IMR-90 (cell line): ENCODE results near the gene SURF4. TPM values are rescaled to one million over a fixed set of nuclear protein-coding genes. Genes with fewer than 3 reads are reported as not detected.
A peak's percentile ranks its signal among the peaks of the same experiment; 100 is the strongest.

Source experiments
- ATAC-seq: fragments of 200-7000 bp; cut with Tn5 transposase; 2 replicates; pipeline ENCODE4 v1.9.1; 2020; ENCODE audit warnings: low read depth, mild to moderate bottlenecking, moderate library complexity
- BruUV-seq: library from RNA; stranded (reverse); fragments of 400-500 nt; replicated peaks from 2 replicates; lab custom pipeline; 2021; lab: Mats Ljungman, UMichigan
- CTCF ChIA-PET: fragments of 300-600 bp; formaldehyde crosslinking; extraction: SDS; loops from one replicate; lab custom pipeline; 2021; ENCODE audit warnings: antibody characterized with exemption; lab: Yijun Ruan, JAX
- POLR2A ChIA-PET: fragments of 300-600 bp; sonication (Branson Sonifier 250); formaldehyde crosslinking; loops from one replicate; lab custom pipeline; 2022; ENCODE audit warnings: antibody characterized with exemption; ENCODE audit not compliant: unreplicated experiment; lab: Charles Lee
- DNase-seq: peaks from one replicate; pipeline ENCODE4 v3.0.0; 2013
- H2AFZ ChIP-seq: replicated peaks from 2 replicates; pipeline ENCODE3; 2013; ENCODE audit warnings: low read length, mild to moderate bottlenecking; ENCODE audit not compliant: poor library complexity
- H2AK5ac ChIP-seq: 2 replicates; pipeline ENCODE4 v1.6.1; 2013; ENCODE audit warnings: low read depth, low read length, inconsistent platforms
- H2AK9ac ChIP-seq: replicated peaks from 2 replicates; pipeline ENCODE3; 2013; ENCODE audit warnings: mild to moderate bottlenecking, low read depth, low read length, moderate library complexity; ENCODE audit not compliant: poor library complexity
- H2BK120ac ChIP-seq: 2 replicates; pipeline ENCODE4 v1.6.1; 2013; ENCODE audit warnings: low read depth, low read length, inconsistent platforms
- H2BK15ac ChIP-seq: 3 replicates; pipeline ENCODE4 v1.6.1; 2013; ENCODE audit warnings: low read depth, low read length, inconsistent platforms
- H2BK20ac ChIP-seq: 2 replicates; pipeline ENCODE4 v1.6.1; 2013; ENCODE audit warnings: low read depth, mild to moderate bottlenecking, inconsistent platforms, low read length, moderate library complexity
- H2BK5ac ChIP-seq: 2 replicates; pipeline ENCODE4 v1.6.1; 2013; ENCODE audit warnings: mild to moderate bottlenecking, low read depth, low read length, inconsistent platforms; ENCODE audit not compliant: poor library complexity, severe bottlenecking
- H3K14ac ChIP-seq: replicated peaks from 2 replicates; pipeline ENCODE4 v1.6.1; 2013; ENCODE audit warnings: low read depth, low read length, inconsistent platforms
- H3K18ac ChIP-seq: 2 replicates; pipeline ENCODE4 v1.6.1; 2013; ENCODE audit warnings: low read depth, low read length, control low read depth
- H3K23ac ChIP-seq: 2 replicates; pipeline ENCODE4 v1.6.1; 2013; ENCODE audit warnings: low read depth, low read length, inconsistent platforms
- H3K27ac ChIP-seq: 2 replicates; pipeline ENCODE4 v1.5.1; 2013; ENCODE audit warnings: mild to moderate bottlenecking, control low read depth, low read length; ENCODE audit not compliant: insufficient read depth
- H3K27me3 ChIP-seq: 2 replicates; pipeline ENCODE4 v1.6.1; 2013; ENCODE audit warnings: low read length; ENCODE audit not compliant: control insufficient read depth, insufficient read depth
- H3K36me3 ChIP-seq: 2 replicates; pipeline ENCODE4 v1.6.1; 2013; ENCODE audit warnings: low read length, mixed read lengths; ENCODE audit not compliant: control insufficient read depth, insufficient read depth
- H3K4ac ChIP-seq: 2 replicates; pipeline ENCODE4 v1.6.1; 2013; ENCODE audit warnings: low read depth, low read length, inconsistent platforms
- H3K4me1 ChIP-seq: 2 replicates; pipeline ENCODE4 v1.6.1; 2013; ENCODE audit warnings: low read length, mixed read lengths; ENCODE audit not compliant: control insufficient read depth, insufficient read depth
- H3K4me2 ChIP-seq: 2 replicates; pipeline ENCODE4 v1.6.1; 2013; ENCODE audit warnings: low read depth, mild to moderate bottlenecking, control low read depth, low read length, moderate library complexity
- H3K4me3 ChIP-seq: 2 replicates; pipeline ENCODE4 v1.5.1; 2013; ENCODE audit warnings: low read depth, mild to moderate bottlenecking, control low read depth, low read length, moderate library complexity; ENCODE audit not compliant: insufficient read depth
- H3K56ac ChIP-seq: 2 replicates; pipeline ENCODE4 v1.6.1; 2013; ENCODE audit warnings: low read length, inconsistent platforms; ENCODE audit not compliant: insufficient read depth; ENCODE audit errors: extremely low read depth
- H3K79me1 ChIP-seq, 2 experiments: 2 replicates each; pipeline ENCODE4 v1.6.1; 2013; ENCODE audit warnings: low read length in 2 of 2, inconsistent platforms in 1 of 2, low read depth in 1 of 2
- H3K9ac ChIP-seq: 2 replicates; pipeline ENCODE4 v1.6.1; 2013; ENCODE audit warnings: low read depth, low read length, control low read depth
- H3K9me1 ChIP-seq: 2 replicates; pipeline ENCODE4 v1.6.1; 2013; ENCODE audit warnings: low read length, inconsistent platforms; ENCODE audit not compliant: insufficient read depth
- H3K9me3 ChIP-seq: 2 replicates; pipeline ENCODE4 v1.6.1; 2013; ENCODE audit warnings: low read length; ENCODE audit not compliant: control insufficient read depth, insufficient read depth
- H4K20me1 ChIP-seq: 2 replicates; pipeline ENCODE4 v1.6.1; 2013; ENCODE audit warnings: low read length, inconsistent platforms; ENCODE audit not compliant: insufficient read depth
- H4K5ac ChIP-seq: 2 replicates; pipeline ENCODE4 v1.6.1; 2013; ENCODE audit warnings: mild to moderate bottlenecking, low read depth, low read length, control low read depth
- H4K8ac ChIP-seq, 2 experiments: 2 replicates each; pipeline ENCODE4 v1.6.1; 2013; ENCODE audit warnings: low read depth in 2 of 2, low read length in 2 of 2, control low read depth in 1 of 2, inconsistent platforms in 1 of 2
- H4K91ac ChIP-seq: 2 replicates; pipeline ENCODE4 v1.6.1; 2013; ENCODE audit warnings: low read depth, low read length, inconsistent platforms; ENCODE audit not compliant: insufficient read depth
- BHLHE40 ChIP-seq: fragments of 150-350 bp; IDR thresholded peaks from 2 replicates; pipeline ENCODE4 v1.6.1; 2016; ENCODE audit warnings: mild to moderate bottlenecking, low read depth, low read length
- CEBPB ChIP-seq: IDR thresholded peaks from 2 replicates; pipeline ENCODE4 v1.6.1; 2012; ENCODE audit warnings: low read depth, low read length, improper control_type of control experiment
- CTCF ChIP-seq: conservative IDR thresholded peaks from 2 replicates; pipeline ENCODE4 v1.5.1; 2012; ENCODE audit warnings: mild to moderate bottlenecking, low read depth, low read length, improper control_type of control experiment
- ELK1 ChIP-seq: fragments of 150-350 bp; IDR thresholded peaks from 2 replicates; pipeline ENCODE4 v1.6.1; 2016; ENCODE audit warnings: low read depth, mild to moderate bottlenecking, low read length, moderate library complexity, borderline replicate concordance
- MAZ ChIP-seq: IDR thresholded peaks from 2 replicates; pipeline ENCODE4 v1.6.1; 2012; ENCODE audit warnings: low read depth, mild to moderate bottlenecking, low read length, improper control_type of control experiment, moderate library complexity, borderline replicate concordance
- MXI1 ChIP-seq: IDR thresholded peaks from 2 replicates; pipeline ENCODE4 v1.6.1; 2012; ENCODE audit warnings: low read depth, mild to moderate bottlenecking, low read length, moderate library complexity, borderline replicate concordance
- NFE2L2 ChIP-seq: fragments of 150-350 bp; IDR thresholded peaks from 2 replicates; pipeline ENCODE4 v1.6.1; 2016; ENCODE audit warnings: low read depth, mild to moderate bottlenecking, low read length
- POLR2A ChIP-seq: IDR thresholded peaks from 2 replicates; pipeline ENCODE4 v1.6.1; 2012; ENCODE audit warnings: mild to moderate bottlenecking, low read depth, low read length
- RAD21 ChIP-seq: IDR thresholded peaks from 2 replicates; pipeline ENCODE4 v1.6.1; 2012; ENCODE audit warnings: low read length, improper control_type of control experiment
- RCOR1 ChIP-seq: IDR thresholded peaks from 2 replicates; pipeline ENCODE4 v1.6.1; 2012; ENCODE audit warnings: mild to moderate bottlenecking, low read length, improper control_type of control experiment; ENCODE audit not compliant: insufficient replicate concordance
- SMC3 ChIP-seq: fragments of 150-350 bp; IDR thresholded peaks from 2 replicates; pipeline ENCODE4 v1.6.1; 2016; ENCODE audit warnings: low read depth, mild to moderate bottlenecking, antibody characterized with exemption, low read length, moderate library complexity
- USF2 ChIP-seq: fragments of 150-350 bp; IDR thresholded peaks from 2 replicates; pipeline ENCODE4 v1.6.1; 2017; ENCODE audit warnings: mild to moderate bottlenecking, antibody characterized with exemption, low read length, low read depth
- WGBS, 2 experiments: methylation state at CpG; one replicate each; pipeline versions ENCODE4 v1.1.5 to v1.1.7; 2013; ENCODE audit warnings: missing lambda C conversion rate in 2 of 2; ENCODE audit not compliant: insufficient read length in 1 of 2; ENCODE audit errors: extremely low coverage in 2 of 2; 5-methylcytosine and 5-hydroxymethylcytosine counted together
- dilution Hi-C: fragments of 300-500 bp; cut with HindIII; formaldehyde crosslinking; loops from one replicate; pipeline ENCODE4 v1.14.3; 2018; ENCODE audit warnings: low sequenced_read_pairs; ENCODE audit not compliant: unreplicated experiment
- in situ Hi-C: fragments of 300-500 bp; cut with MboI; formaldehyde crosslinking; loops from 3 replicates; pipeline ENCODE4 v1.14.3; 2019; ENCODE audit warnings: low sequenced_read_pairs, inconsistent platforms, mixed read lengths
- intact Hi-C: fragments of 100-400 bp; cut with micrococcal nuclease; formaldehyde crosslinking; loops from 2 replicates; pipeline ENCODE4 v1.10.0; 2022
- polyA plus RNA-seq, 3 experiments: library from polyadenylated mRNA; depleted of rRNA; stranded (reverse); fragments of >200 nt; gene quantifications; 2 replicates each; pipeline ENCODE4 v1.2.3, GENCODE V29; 2012; ENCODE audit warnings: low replicate concordance in 1 of 3
- total RNA-seq: library from RNA; depleted of rRNA; stranded (reverse); fragments of >200 nt; gene quantifications from 2 replicates; pipeline ENCODE4 v1.2.3, GENCODE V29; 2012

Gene SURF4
- total and polyA plus RNA-seq, 2 of the 4 experiments (the other 2 are of a cell fraction) = 307 to 532 TPM

GRCh38 chr9:133335924-133336811 is 39.7 kb downstream of the SURF4 start, which contains the start of gene SURF6:
Gene SURF6, minus strand, starts transcription at chr9:133336188. Its CDS starts 56 bp downstream, at chr9:133336132.
- Histone ChIP-seq H3K14ac (peak within 1 kb of the TSS; percentile 85), H2BK5ac (peak within 1 kb of the TSS; percentile 38), H3K27ac (peak within 1 kb of the TSS; percentile 81), H2AFZ (peak within 1 kb of the TSS; percentile 95), H3K4me2 (peak within 1 kb of the TSS; percentile 95), H3K4me3 (peak within 1 kb of the TSS; percentile 88), H4K20me1 (no peaks in the 10 kb centered on the region), H3K79me1 (peaks cover 17 to 34% of the 10 kb centered on the region in 2 experiments), H4K8ac (peak within 1 kb of the TSS; percentile 98 to 100), H2BK20ac (no peak within 1 kb of the TSS), H3K18ac (no peak within 1 kb of the TSS), H4K91ac (peak within 1 kb of the TSS; percentile 64), H3K9ac (peak within 1 kb of the TSS; percentile 82), H2AK9ac (peak within 1 kb of the TSS; percentile 95), H3K56ac (peak within 1 kb of the TSS; percentile 13; the same call in 1 of the 2 replicates), H3K4me1 (no peaks in the 10 kb centered on the region), H3K36me3 (peaks cover 50% of the 10 kb centered on the region), H2BK15ac (no peak within 1 kb of the TSS), H3K4ac (peak within 1 kb of the TSS; percentile 87), H3K23ac (peak within 1 kb of the TSS; percentile 83), H2AK5ac (peak within 1 kb of the TSS; percentile 97), H3K9me1 (peaks cover 10% of the 10 kb centered on the region; the same call in 1 of the 2 replicates), H3K27me3 (no peaks in the 10 kb centered on the region), H4K5ac (peak within 1 kb of the TSS; percentile 67), H3K9me3 (no peaks in the 10 kb centered on the region), H2BK120ac (no peak within 1 kb of the TSS)
- BruUV-seq = no TSS peak
- DNase-seq = peak; percentile 81
- CTCF ChIA-PET = no interaction called here
- WGBS, 2 experiments = 1% methylated on average over 35 of the region's 70 CpGs; no CpG with 5 or more reads in 1 of the 2 experiments
- 0 out of 2 replicates have a peak, but pooled peaks have one; percentile 17 for TF ChIP-seq USF2
- no peak for TF ChIP-seq CEBPB
- no peak for TF ChIP-seq RCOR1
- TF ChIP-seq POLR2A = 0 out of 2 replicates have a peak, but pooled peaks have one; percentile 38
- TF ChIP-seq CTCF = no peak
- peak; percentile 86 for TF ChIP-seq MXI1
- TF ChIP-seq BHLHE40 = peak; percentile 100
- no peak for TF ChIP-seq SMC3
- TF ChIP-seq ELK1 = peak; percentile 76; the same call in 1 of the 2 replicates
- TF ChIP-seq NFE2L2 = 0 out of 2 replicates have a peak, but pooled peaks have one; percentile 3
- peak; percentile 97 for TF ChIP-seq MAZ
- no peak for TF ChIP-seq RAD21
- ATAC-seq = peak; percentile 98
- intact Hi-C loops (no loop called here), in situ Hi-C loops (no loop called here), dilution Hi-C loops (no loop called here)
- POLR2A ChIA-PET = interaction anchor here (0.6 kb wide), 1 partner anchor 11 kb away, joined by 3 read pairs; no protein-coding TSS in a partner anchor
